OCI-M2 (cell line): Measurements from ENCODE around the gene CENPW.

Source experiments
- DNase-seq: peaks from one replicate; lab custom pipeline; 2025; ENCODE audit not compliant: unreplicated experiment; lab: John Stamatoyannopoulos, UW

Gene CENPW

DNA sequence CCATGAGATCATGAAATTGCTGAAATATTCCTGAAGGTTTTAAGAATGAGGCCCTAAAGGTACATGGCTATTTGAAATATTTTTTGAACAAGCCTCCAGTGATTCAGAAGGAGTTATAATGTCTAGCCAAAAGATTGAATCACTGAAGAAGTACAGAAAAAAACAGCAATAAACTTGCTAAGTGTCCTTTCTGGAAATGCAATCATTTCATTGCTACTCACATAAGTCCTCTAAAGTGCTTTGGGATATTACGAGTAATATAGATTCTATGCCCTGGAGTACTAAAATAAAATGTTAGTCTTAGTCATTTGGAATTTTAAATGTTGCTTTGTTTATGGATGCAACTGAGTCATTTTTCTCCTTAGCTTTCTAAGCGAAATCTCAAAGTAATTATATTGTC is 32.7 kb downstream of the CENPW start:
- no peak for DNase-seq

DNA sequence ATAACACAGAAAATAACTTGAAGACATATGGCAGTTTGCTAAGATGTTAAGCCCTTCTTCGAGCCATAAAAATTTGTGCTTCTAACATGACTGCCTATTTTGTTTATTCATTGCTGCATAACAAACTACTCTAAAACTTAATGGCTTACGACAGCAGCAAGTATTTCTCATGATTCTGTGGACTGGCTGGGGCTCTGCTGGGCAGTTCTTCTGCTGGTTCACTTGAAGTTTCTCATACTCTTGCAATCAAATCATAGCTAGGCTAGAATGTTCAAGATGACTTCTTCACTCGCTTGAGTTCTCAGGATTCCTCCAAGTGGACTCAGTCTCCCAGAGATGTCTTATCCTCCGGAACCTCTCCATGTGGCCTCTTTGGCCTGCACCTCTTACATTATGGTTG is 33.4 kb downstream of the CENPW start:
- no peak for DNase-seq

DNA sequence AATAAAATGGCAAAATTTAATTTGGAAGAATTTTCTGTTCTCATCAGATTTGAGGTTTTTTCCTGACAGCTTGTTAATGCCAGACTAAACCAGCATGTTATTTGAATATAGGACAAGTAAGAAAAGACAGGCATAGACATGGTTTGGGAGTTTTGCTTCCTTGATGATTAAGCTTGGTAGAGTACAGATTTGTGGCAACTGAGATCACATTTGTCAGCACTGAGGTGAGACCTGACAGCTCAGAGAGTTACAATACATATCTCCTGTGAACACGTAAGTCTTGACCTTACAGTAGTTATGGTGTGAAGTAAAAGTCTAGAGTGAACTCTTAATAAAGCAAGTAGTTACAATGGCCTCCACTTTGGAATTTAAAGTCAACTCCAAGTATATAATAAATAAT is 34.5 kb downstream of the CENPW start:
- no peak for DNase-seq

DNA sequence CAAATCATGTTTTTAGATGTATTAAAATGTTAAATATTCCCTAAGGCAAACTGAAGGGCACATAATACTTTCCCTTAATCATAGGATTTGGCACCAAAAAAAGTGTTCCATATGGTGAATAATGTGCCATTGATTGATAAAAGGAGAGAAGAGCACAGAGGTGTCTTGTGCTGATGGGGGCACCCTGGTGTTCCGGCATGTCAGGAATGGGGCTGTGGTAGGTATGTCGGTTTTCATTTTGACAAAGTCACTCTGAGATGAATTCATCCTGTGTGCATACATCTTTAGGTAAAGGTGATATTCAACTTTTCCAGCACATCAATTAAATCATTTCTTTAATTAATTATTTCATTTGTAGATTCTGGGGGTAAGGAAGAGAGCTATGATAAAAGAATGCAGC is 36.8 kb downstream of the CENPW start:
- DNase-seq = no peak

DNA sequence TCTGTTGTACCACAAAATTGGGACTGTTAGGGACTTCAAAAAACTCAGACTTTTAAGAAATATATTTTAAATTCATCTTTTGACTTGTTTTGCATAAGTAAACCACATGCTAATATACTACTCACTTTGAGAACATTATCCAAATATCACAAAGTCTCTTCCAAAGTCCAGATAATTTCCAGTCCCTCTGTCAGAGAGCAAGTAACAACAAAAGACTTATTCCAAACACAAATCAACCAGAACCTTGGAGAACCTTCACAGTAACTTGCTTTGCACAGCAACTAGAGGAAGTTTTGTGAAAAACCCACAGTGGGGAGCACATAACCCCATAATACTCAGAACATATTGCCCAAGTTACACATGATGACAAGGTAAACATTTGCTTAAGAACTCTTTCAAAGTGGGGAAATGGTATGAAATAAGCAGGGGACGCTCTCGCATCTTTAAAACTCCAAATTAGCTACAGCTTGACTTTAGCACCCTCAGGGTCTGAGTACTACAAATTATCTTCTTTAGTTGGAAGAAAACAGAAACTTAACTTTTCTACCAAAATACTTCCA is 37.8 kb downstream of the CENPW start:
- no peak for DNase-seq

- no peak for DNase-seq
Measured at GRCh38 chr6:126380072-126380583, 40.2 kb downstream of the CENPW start.

GRCh38 chr6:126381498-126381897 is 41.6 kb downstream of the CENPW start:
- no peak for DNase-seq

DNA sequence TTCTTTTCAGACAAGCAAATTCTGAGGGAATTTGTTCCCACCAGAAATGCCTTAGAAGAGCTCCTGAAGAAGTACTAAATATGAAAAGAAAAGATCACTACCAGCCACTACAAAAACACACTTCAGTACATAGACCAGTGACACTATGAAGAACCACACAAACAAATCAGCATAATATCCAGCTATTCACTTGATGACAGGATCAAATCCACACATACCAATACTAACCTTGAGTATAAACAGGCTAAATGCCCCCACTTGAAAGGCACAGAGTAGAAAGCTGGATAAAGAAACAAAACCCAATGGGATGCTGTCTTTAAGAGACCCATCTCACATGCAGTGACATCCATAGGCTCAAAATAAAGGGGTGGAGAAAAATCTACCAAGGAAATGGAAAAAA is 43.3 kb downstream of the CENPW start:
- no peak for DNase-seq

GRCh38 chr6:126385536-126385935 is 45.6 kb downstream of the CENPW start:
- no peak for DNase-seq

GRCh38 chr6:126388104-126388598 is 48.2 kb downstream of the CENPW start:
- no peak for DNase-seq

DNA sequence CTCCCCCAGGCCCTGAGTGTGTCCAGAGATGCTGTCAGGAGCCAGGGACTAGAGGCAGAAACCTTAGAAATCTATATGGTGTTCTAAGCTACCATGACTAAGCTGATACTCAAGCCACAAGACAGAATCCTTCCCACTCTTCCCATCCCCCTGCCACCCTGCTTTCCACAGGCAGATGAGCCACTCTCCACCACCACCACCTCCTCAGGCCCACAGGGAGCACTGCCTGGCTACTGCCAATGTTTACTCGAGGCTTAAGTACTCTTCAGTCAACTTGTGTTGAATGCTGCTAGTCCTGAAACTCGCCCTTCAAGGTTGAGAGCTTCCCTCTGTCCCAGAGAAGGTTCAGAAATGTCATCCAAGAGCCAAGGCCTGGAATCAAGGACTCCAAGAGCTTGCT is 56.2 kb downstream of the CENPW start:
- DNase-seq = no peak
